Measurements from ENCODE around the gene NHS.

NHS gene

GRCh38 chrX:17529151-17529745, 154.2 kb downstream of the NHS start:
- Histone ChIP-seq H3K9ac (ENCODE audit: low read depth in 1 of 2, low read length in 2 of 2) (no peak overlapping the region), H3K36me3 (ENCODE audit: control insufficient read depth in 2 of 2, insufficient read depth in 2 of 2, low read length in 2 of 2) (no peaks in the 10 kb centered on the region), H3K4me3 (ENCODE audit: low read length in 2 of 2) (no peak overlapping the region), H3K27me3 (ENCODE audit: control insufficient read depth in 2 of 2, insufficient read depth in 2 of 2, low read length in 2 of 2) (peaks cover 0 to 4% of the 10 kb centered on the region in 2 donors), H3K4me1 (ENCODE audit: control insufficient read depth in 2 of 2, insufficient read depth in 2 of 2, low read length in 2 of 2) (peaks cover 0 to 5% of the 10 kb centered on the region in 2 donors), H3K9me3 (ENCODE audit: control insufficient read depth in 2 of 2, low read length in 2 of 2) (no peaks in the 10 kb centered on the region), H3K27ac (ENCODE audit: low read depth in 2 of 2, low read length in 2 of 2) (no peak overlapping the region)

- Histone ChIP-seq H3K27ac (ENCODE audit: low read depth in 2 of 2, low read length in 2 of 2) (no peak overlapping the region), H3K36me3 (ENCODE audit: control insufficient read depth in 2 of 2, insufficient read depth in 2 of 2, low read length in 2 of 2) (no peaks in the 10 kb centered on the region), H3K9ac (ENCODE audit: low read depth in 1 of 2, low read length in 2 of 2) (no peak overlapping the region), H3K4me3 (ENCODE audit: low read length in 2 of 2) (no peak overlapping the region), H3K9me3 (ENCODE audit: control insufficient read depth in 2 of 2, low read length in 2 of 2) (no peaks in the 10 kb centered on the region), H3K4me1 (ENCODE audit: control insufficient read depth in 2 of 2, insufficient read depth in 2 of 2, low read length in 2 of 2) (peaks cover 0 to 5% of the 10 kb centered on the region in 2 donors), H3K27me3 (ENCODE audit: control insufficient read depth in 2 of 2, insufficient read depth in 2 of 2, low read length in 2 of 2) (peaks cover 0 to 2% of the 10 kb centered on the region in 2 donors)
Measured at GRCh38 chrX:17531500-17531899, 156.5 kb downstream of the NHS start.

GRCh38 chrX:17535229-17535628, 160.2 kb downstream of the NHS start:
- Histone ChIP-seq H3K27me3 (ENCODE audit: control insufficient read depth in 2 of 2, insufficient read depth in 2 of 2, low read length in 2 of 2) (peaks cover 0 to 2% of the 10 kb centered on the region in 2 donors), H3K9me3 (ENCODE audit: control insufficient read depth in 2 of 2, low read length in 2 of 2) (no peaks in the 10 kb centered on the region), H3K4me1 (ENCODE audit: control insufficient read depth in 2 of 2, insufficient read depth in 2 of 2, low read length in 2 of 2) (no peaks in the 10 kb centered on the region)

GRCh38 chrX:17537723-17538243, 162.8 kb downstream of the NHS start:
- no peaks in the 10 kb centered on the region for H3K9me3 ChIP-seq (ENCODE audit: control insufficient read depth in 2 of 2, low read length in 2 of 2)
- peaks cover 0 to 2% of the 10 kb centered on the region in 2 donors for H3K27me3 ChIP-seq (ENCODE audit: control insufficient read depth in 2 of 2, insufficient read depth in 2 of 2, low read length in 2 of 2)
- H3K36me3 ChIP-seq (ENCODE audit: control insufficient read depth in 2 of 2, insufficient read depth in 2 of 2, low read length in 2 of 2): no peaks in the 10 kb centered on the region
- peak overlapping the region in 1 of 2 donors; percentile 52 for H3K27ac ChIP-seq (ENCODE audit: low read depth in 2 of 2, low read length in 2 of 2)
- no peaks in the 10 kb centered on the region for H3K4me1 ChIP-seq (ENCODE audit: control insufficient read depth in 2 of 2, insufficient read depth in 2 of 2, low read length in 2 of 2)
- H3K9ac ChIP-seq (ENCODE audit: low read depth in 1 of 2, low read length in 2 of 2): no peak overlapping the region
- no peak overlapping the region for H3K4me3 ChIP-seq (ENCODE audit: low read length in 2 of 2)

More at GRCh38 chrX:17535229-17535628, 160.2 kb downstream of the NHS start:
- H3K9ac ChIP-seq (ENCODE audit: low read depth in 1 of 2, low read length in 2 of 2): no peak overlapping the region
- no peak overlapping the region for H3K27ac ChIP-seq (ENCODE audit: low read depth in 2 of 2, low read length in 2 of 2)
- H3K36me3 ChIP-seq (ENCODE audit: control insufficient read depth in 2 of 2, insufficient read depth in 2 of 2, low read length in 2 of 2): no peaks in the 10 kb centered on the region
- no peak overlapping the region for H3K4me3 ChIP-seq (ENCODE audit: low read length in 2 of 2)

GRCh38 chrX:17542123-17542522, 167.1 kb downstream of the NHS start:
- no peaks in the 10 kb centered on the region for H3K9me3 ChIP-seq (ENCODE audit: control insufficient read depth in 2 of 2, low read length in 2 of 2)
- H3K36me3 ChIP-seq (ENCODE audit: control insufficient read depth in 2 of 2, insufficient read depth in 2 of 2, low read length in 2 of 2): no peaks in the 10 kb centered on the region
- no peak overlapping the region for H3K4me3 ChIP-seq (ENCODE audit: low read length in 2 of 2)
- no peaks in the 10 kb centered on the region for H3K27me3 ChIP-seq (ENCODE audit: control insufficient read depth in 2 of 2, insufficient read depth in 2 of 2, low read length in 2 of 2)
- H3K4me1 ChIP-seq (ENCODE audit: control insufficient read depth in 2 of 2, insufficient read depth in 2 of 2, low read length in 2 of 2): no peaks in the 10 kb centered on the region
- no peak overlapping the region for H3K27ac ChIP-seq (ENCODE audit: low read depth in 2 of 2, low read length in 2 of 2)
- no peak overlapping the region for H3K9ac ChIP-seq (ENCODE audit: low read depth in 1 of 2, low read length in 2 of 2)

- Histone ChIP-seq H3K4me3 (ENCODE audit: low read length in 2 of 2) (no peak overlapping the region), H3K27me3 (ENCODE audit: control insufficient read depth in 2 of 2, insufficient read depth in 2 of 2, low read length in 2 of 2) (no peaks in the 10 kb centered on the region), H3K9ac (ENCODE audit: low read depth in 1 of 2, low read length in 2 of 2) (no peak overlapping the region), H3K9me3 (ENCODE audit: control insufficient read depth in 2 of 2, low read length in 2 of 2) (no peaks in the 10 kb centered on the region), H3K27ac (ENCODE audit: low read depth in 2 of 2, low read length in 2 of 2) (no peak overlapping the region), H3K4me1 (ENCODE audit: control insufficient read depth in 2 of 2, insufficient read depth in 2 of 2, low read length in 2 of 2) (no peaks in the 10 kb centered on the region), H3K36me3 (ENCODE audit: control insufficient read depth in 2 of 2, insufficient read depth in 2 of 2, low read length in 2 of 2) (no peaks in the 10 kb centered on the region)
Measured at GRCh38 chrX:17544821-17545220, 169.8 kb downstream of the NHS start.

GRCh38 chrX:17546356-17546755, 171.4 kb downstream of the NHS start:
- H3K4me3 ChIP-seq (ENCODE audit: low read length in 2 of 2): no peak overlapping the region
- no peak overlapping the region for H3K9ac ChIP-seq (ENCODE audit: low read depth in 1 of 2, low read length in 2 of 2)
- H3K9me3 ChIP-seq (ENCODE audit: control insufficient read depth in 2 of 2, low read length in 2 of 2): no peaks in the 10 kb centered on the region
- no peaks in the 10 kb centered on the region for H3K27me3 ChIP-seq (ENCODE audit: control insufficient read depth in 2 of 2, insufficient read depth in 2 of 2, low read length in 2 of 2)
- H3K4me1 ChIP-seq (ENCODE audit: control insufficient read depth in 2 of 2, insufficient read depth in 2 of 2, low read length in 2 of 2): no peaks in the 10 kb centered on the region
- no peaks in the 10 kb centered on the region for H3K36me3 ChIP-seq (ENCODE audit: control insufficient read depth in 2 of 2, insufficient read depth in 2 of 2, low read length in 2 of 2)
- no peak overlapping the region for H3K27ac ChIP-seq (ENCODE audit: low read depth in 2 of 2, low read length in 2 of 2)

GRCh38 chrX:17547658-17548057, 172.7 kb downstream of the NHS start:
- Histone ChIP-seq H3K4me1 (ENCODE audit: control insufficient read depth in 2 of 2, insufficient read depth in 2 of 2, low read length in 2 of 2) (no peaks in the 10 kb centered on the region), H3K9ac (ENCODE audit: low read depth in 1 of 2, low read length in 2 of 2) (no peak overlapping the region), H3K9me3 (ENCODE audit: control insufficient read depth in 2 of 2, low read length in 2 of 2) (no peaks in the 10 kb centered on the region), H3K4me3 (ENCODE audit: low read length in 2 of 2) (no peak overlapping the region), H3K27ac (ENCODE audit: low read depth in 2 of 2, low read length in 2 of 2) (no peak overlapping the region), H3K27me3 (ENCODE audit: control insufficient read depth in 2 of 2, insufficient read depth in 2 of 2, low read length in 2 of 2) (peaks cover 0 to 3% of the 10 kb centered on the region in 2 donors), H3K36me3 (ENCODE audit: control insufficient read depth in 2 of 2, insufficient read depth in 2 of 2, low read length in 2 of 2) (no peaks in the 10 kb centered on the region)

- H3K9ac ChIP-seq (ENCODE audit: low read depth in 1 of 2, low read length in 2 of 2): no peak overlapping the region
- H3K27me3 ChIP-seq (ENCODE audit: control insufficient read depth in 2 of 2, insufficient read depth in 2 of 2, low read length in 2 of 2): peaks cover 0 to 3% of the 10 kb centered on the region in 2 donors
- H3K4me1 ChIP-seq (ENCODE audit: control insufficient read depth in 2 of 2, insufficient read depth in 2 of 2, low read length in 2 of 2): no peaks in the 10 kb centered on the region
- H3K36me3 ChIP-seq (ENCODE audit: control insufficient read depth in 2 of 2, insufficient read depth in 2 of 2, low read length in 2 of 2): no peaks in the 10 kb centered on the region
- no peaks in the 10 kb centered on the region for H3K9me3 ChIP-seq (ENCODE audit: control insufficient read depth in 2 of 2, low read length in 2 of 2)
- H3K27ac ChIP-seq (ENCODE audit: low read depth in 2 of 2, low read length in 2 of 2): no peak overlapping the region
- H3K4me3 ChIP-seq (ENCODE audit: low read length in 2 of 2): no peak overlapping the region
Measured at GRCh38 chrX:17549107-17549651, 174.2 kb downstream of the NHS start.

GRCh38 chrX:17550011-17550410, 175.0 kb downstream of the NHS start:
- H3K9ac ChIP-seq (ENCODE audit: low read depth in 1 of 2, low read length in 2 of 2): no peak overlapping the region
- H3K4me1 ChIP-seq (ENCODE audit: control insufficient read depth in 2 of 2, insufficient read depth in 2 of 2, low read length in 2 of 2): no peaks in the 10 kb centered on the region
- H3K27ac ChIP-seq (ENCODE audit: low read depth in 2 of 2, low read length in 2 of 2): no peak overlapping the region
- peaks cover 0 to 3% of the 10 kb centered on the region in 2 donors for H3K27me3 ChIP-seq (ENCODE audit: control insufficient read depth in 2 of 2, insufficient read depth in 2 of 2, low read length in 2 of 2)
- no peaks in the 10 kb centered on the region for H3K9me3 ChIP-seq (ENCODE audit: control insufficient read depth in 2 of 2, low read length in 2 of 2)
- no peak overlapping the region for H3K4me3 ChIP-seq (ENCODE audit: low read length in 2 of 2)
- no peaks in the 10 kb centered on the region for H3K36me3 ChIP-seq (ENCODE audit: control insufficient read depth in 2 of 2, insufficient read depth in 2 of 2, low read length in 2 of 2)
